ENCODE data around the gene CAMK2N1. TPM values are rescaled to one million over a fixed set of nuclear protein-coding genes. Genes with fewer than 3 reads are reported as not detected.
"Not testable (repeated sequence)": the region's sequence is repeated elsewhere in the genome, so short reads cannot be mapped to it uniquely, and the experiment has no call there.

CAMK2N1 gene
- polyA plus RNA-seq, 1 donor from 2014 or later: 67.1 TPM

DNA sequence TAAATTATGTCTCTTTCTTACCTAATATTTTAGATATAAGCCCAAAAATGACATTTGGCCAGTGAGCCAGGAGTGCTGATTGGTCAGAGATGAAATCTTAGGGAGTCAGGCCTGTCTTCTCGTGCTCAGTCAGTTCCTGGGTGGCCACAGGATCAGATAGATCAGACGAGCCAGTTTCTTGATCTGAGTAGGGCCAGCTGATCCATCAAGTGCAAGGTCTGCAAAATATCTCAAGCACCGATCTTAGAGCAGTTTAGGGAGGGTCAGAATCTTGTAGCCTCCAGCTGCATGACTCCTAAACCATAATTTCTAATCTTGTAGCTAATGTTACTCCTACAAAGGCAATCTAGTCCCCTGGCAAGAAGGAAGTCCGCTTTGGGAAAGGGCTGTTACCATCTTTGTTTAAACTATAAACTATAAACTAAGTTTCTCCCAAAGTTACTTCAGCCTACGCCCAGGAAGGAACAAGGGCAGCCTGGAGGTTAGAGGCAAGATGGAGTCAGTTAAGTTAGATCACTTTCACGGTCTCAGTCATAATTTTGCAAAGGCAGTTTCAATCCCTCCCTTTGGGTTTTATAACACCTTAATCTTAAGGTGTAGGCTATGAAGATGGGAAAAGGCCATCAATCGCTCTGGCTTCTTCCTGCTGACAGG is 33.7 kb upstream of the CAMK2N1 start:
- not testable (repeated sequence) for H3K9me3 ChIP-seq (ENCODE audit: low read length); H3K4me2 ChIP-seq (ENCODE audit: low read length); H3K27me3 ChIP-seq (ENCODE audit: insufficient read depth, low read depth, low read length); H3K9ac ChIP-seq (ENCODE audit: low read length); H3K27ac ChIP-seq (ENCODE audit: low read length); H3K36me3 ChIP-seq (ENCODE audit: insufficient read depth, low read length); H3K9me2 ChIP-seq (ENCODE audit: insufficient read depth, low read length); H3K4me3 ChIP-seq (ENCODE audit: low read length); H3K79me2 ChIP-seq (replicated peaks; ENCODE audit: insufficient read depth, low read length); H2AFZ ChIP-seq (ENCODE audit: low read depth, low read length); H3F3A ChIP-seq (ENCODE audit: insufficient read depth, low read length, poor library complexity, severe bottlenecking); H4K20me1 ChIP-seq (ENCODE audit: insufficient read depth)

DNA sequence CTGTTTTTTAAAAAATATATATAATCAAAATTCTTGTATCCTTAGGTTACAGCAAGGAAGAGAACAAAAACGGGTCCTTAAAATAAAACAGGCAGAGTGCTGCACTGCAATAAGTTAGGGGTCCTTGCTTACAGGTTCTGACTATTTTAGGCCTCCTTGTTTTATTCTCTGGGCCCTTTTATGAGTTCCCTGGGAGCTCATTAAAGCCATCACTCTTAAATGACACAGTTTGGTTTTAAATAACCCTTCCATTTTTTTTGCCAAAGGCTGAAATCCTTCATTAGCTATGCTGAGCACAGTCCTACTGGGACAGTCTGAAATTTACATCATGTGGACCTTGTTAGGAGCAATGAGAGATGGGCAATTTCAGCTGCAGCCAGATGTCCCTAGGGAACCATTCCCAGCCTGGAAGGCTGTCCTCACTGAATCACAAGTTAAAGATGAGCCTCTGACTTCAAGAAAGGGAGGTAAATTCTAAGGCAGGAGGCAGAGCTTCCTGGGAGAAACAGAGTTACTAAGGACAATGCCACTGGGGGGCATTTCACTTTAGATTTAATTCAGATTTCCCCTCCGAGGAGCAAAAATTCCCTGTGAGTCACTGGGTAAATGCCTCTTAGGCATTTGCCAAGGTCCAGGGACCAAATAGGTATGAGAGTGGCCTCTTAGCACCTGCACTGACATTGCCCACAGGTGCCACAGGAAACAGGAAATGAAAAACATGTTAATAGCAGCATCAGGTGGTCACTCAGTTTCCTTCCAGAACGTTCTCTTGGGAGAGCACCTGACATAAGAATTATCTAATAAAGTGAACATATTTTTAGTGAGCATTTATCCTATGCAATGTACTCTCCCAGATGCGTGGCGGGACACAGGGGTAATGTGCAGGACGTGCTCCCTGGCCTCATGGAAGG is 25.8 kb upstream of the CAMK2N1 start:
- Histone ChIP-seq H3K9me3 (ENCODE audit: low read length) (no peaks in the 10 kb centered on the region), H3K79me2 (replicated peaks; ENCODE audit: insufficient read depth, low read length) (peaks cover 12% of the 10 kb centered on the region), H3K4me3 (ENCODE audit: low read length) (no peak overlapping the region), H3K36me3 (ENCODE audit: insufficient read depth, low read length) (no peaks in the 10 kb centered on the region), H3K9me2 (ENCODE audit: insufficient read depth, low read length) (no peaks in the 10 kb centered on the region), H3K4me2 (ENCODE audit: low read length) (no peak overlapping the region), H3F3A (ENCODE audit: insufficient read depth, low read length, poor library complexity, severe bottlenecking) (no peaks in the 10 kb centered on the region), H3K27me3 (ENCODE audit: insufficient read depth, low read depth, low read length) (no peaks in the 10 kb centered on the region), H2AFZ (ENCODE audit: low read depth, low read length) (no peak overlapping the region), H3K27ac (ENCODE audit: low read length) (no peak overlapping the region), H4K20me1 (ENCODE audit: insufficient read depth) (no peaks in the 10 kb centered on the region), H3K9ac (ENCODE audit: low read length) (no peak overlapping the region)
- TF ChIP-seq, protein P1, sequence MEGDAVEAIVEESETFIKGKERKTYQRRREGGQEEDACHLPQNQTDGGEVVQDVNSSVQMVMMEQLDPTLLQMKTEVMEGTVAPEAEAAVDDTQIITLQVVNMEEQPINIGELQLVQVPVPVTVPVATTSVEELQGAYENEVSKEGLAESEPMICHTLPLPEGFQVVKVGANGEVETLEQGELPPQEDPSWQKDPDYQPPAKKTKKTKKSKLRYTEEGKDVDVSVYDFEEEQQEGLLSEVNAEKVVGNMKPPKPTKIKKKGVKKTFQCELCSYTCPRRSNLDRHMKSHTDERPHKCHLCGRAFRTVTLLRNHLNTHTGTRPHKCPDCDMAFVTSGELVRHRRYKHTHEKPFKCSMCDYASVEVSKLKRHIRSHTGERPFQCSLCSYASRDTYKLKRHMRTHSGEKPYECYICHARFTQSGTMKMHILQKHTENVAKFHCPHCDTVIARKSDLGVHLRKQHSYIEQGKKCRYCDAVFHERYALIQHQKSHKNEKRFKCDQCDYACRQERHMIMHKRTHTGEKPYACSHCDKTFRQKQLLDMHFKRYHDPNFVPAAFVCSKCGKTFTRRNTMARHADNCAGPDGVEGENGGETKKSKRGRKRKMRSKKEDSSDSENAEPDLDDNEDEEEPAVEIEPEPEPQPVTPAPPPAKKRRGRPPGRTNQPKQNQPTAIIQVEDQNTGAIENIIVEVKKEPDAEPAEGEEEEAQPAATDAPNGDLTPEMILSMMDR (IDR thresholded peaks at IDR 0.05; ENCODE audit: poor library complexity, severe bottlenecking): no peak
- TF ChIP-seq, protein P2, sequence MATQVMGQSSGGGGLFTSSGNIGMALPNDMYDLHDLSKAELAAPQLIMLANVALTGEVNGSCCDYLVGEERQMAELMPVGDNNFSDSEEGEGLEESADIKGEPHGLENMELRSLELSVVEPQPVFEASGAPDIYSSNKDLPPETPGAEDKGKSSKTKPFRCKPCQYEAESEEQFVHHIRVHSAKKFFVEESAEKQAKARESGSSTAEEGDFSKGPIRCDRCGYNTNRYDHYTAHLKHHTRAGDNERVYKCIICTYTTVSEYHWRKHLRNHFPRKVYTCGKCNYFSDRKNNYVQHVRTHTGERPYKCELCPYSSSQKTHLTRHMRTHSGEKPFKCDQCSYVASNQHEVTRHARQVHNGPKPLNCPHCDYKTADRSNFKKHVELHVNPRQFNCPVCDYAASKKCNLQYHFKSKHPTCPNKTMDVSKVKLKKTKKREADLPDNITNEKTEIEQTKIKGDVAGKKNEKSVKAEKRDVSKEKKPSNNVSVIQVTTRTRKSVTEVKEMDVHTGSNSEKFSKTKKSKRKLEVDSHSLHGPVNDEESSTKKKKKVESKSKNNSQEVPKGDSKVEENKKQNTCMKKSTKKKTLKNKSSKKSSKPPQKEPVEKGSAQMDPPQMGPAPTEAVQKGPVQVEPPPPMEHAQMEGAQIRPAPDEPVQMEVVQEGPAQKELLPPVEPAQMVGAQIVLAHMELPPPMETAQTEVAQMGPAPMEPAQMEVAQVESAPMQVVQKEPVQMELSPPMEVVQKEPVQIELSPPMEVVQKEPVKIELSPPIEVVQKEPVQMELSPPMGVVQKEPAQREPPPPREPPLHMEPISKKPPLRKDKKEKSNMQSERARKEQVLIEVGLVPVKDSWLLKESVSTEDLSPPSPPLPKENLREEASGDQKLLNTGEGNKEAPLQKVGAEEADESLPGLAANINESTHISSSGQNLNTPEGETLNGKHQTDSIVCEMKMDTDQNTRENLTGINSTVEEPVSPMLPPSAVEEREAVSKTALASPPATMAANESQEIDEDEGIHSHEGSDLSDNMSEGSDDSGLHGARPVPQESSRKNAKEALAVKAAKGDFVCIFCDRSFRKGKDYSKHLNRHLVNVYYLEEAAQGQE (IDR thresholded peaks at IDR 0.05; ENCODE audit: borderline replicate concordance): no peak
- TF ChIP-seq POLR2AphosphoS5 (IDR thresholded peaks at IDR 0.05) (no peak), TAF1 (IDR thresholded peaks at IDR 0.05; ENCODE audit: low read depth) (no peak), RAD21 (conservative IDR thresholded peaks at IDR 0.05) (no peak), SMC3 (conservative IDR thresholded peaks at IDR 0.05; ENCODE audit: poor library complexity) (no peak), MXI1 (conservative IDR thresholded peaks at IDR 0.05; ENCODE audit: poor library complexity, severe bottlenecking) (no peak), EZH2 (IDR thresholded peaks at IDR 0.05; ENCODE audit: borderline replicate concordance, insufficient read depth, low read length, poor library complexity, severe bottlenecking) (no peak), EP300 (conservative IDR thresholded peaks at IDR 0.05; ENCODE audit: poor library complexity, severe bottlenecking) (no peak)
